ENCODE data around the gene LGALS3BP. TPM values are rescaled to one million over a fixed set of nuclear protein-coding genes. Genes with fewer than 3 reads are reported as not detected.

Gene LGALS3BP
- total and polyA plus RNA-seq, 2 experiments from 2014 or later, result 15.1 to 36.5 TPM

GRCh38 chr17:78993241-78993956 is 13.7 kb upstream of the LGALS3BP start:
- DNase-seq (ENCODE audit: low spot score) (peak; percentile 90), ATAC-seq (peak; percentile 96)
- Histone ChIP-seq H3K4me2 (no peak overlapping the region), H4K20me1 (replicated peaks; ENCODE audit: insufficient read depth) (peaks cover 3% of the 10 kb centered on the region; the same call in 1 of the 2 replicates), H3K4me1 (ENCODE audit: insufficient read depth) (no peaks in the 10 kb centered on the region), H3F3A (replicated peaks; ENCODE audit: low read depth) (no peaks in the 10 kb centered on the region), H3K9me2 (ENCODE audit: insufficient read depth) (no peaks in the 10 kb centered on the region), H3K27me3 (ENCODE audit: insufficient read depth) (no peaks in the 10 kb centered on the region), H2AFZ (no peak overlapping the region), H3K4me3 (no peak overlapping the region), H3K36me3 (ENCODE audit: insufficient read depth) (0 out of 2 replicates have a peak, but pooled peaks cover 3% of the 10 kb centered on the region), H3K79me2 (replicated peaks; ENCODE audit: insufficient read depth) (no peaks in the 10 kb centered on the region), H3K27ac (ENCODE audit: low read depth) (no peak overlapping the region)
- no peak overlapping the region for H3K27ac Mint-ChIP-seq
- TF ChIP-seq CTCF (conservative IDR thresholded peaks at IDR 0.05; ENCODE audit: low read depth in 2 of 2), result peak; percentile 84 to 85
- TF ChIP-seq ZNF114 (CRISPR knock-in tag; IDR thresholded peaks at IDR 0.05), result no peak
- H3K36me3 Mint-ChIP-seq (ENCODE audit: low read depth), result peaks cover 41% of the 10 kb centered on the region
- peaks cover 17% of the 10 kb centered on the region for H3K27me3 Mint-ChIP-seq (ENCODE audit: insufficient read depth, low read depth, poor library complexity)
- H3K9me3 Mint-ChIP-seq, result no peaks in the 10 kb centered on the region
- no peak overlapping the region; the same call in 2 of the 3 replicates for H3K4me3 Mint-ChIP-seq
- H3K4me1 Mint-ChIP-seq, result no peaks in the 10 kb centered on the region

DNA sequence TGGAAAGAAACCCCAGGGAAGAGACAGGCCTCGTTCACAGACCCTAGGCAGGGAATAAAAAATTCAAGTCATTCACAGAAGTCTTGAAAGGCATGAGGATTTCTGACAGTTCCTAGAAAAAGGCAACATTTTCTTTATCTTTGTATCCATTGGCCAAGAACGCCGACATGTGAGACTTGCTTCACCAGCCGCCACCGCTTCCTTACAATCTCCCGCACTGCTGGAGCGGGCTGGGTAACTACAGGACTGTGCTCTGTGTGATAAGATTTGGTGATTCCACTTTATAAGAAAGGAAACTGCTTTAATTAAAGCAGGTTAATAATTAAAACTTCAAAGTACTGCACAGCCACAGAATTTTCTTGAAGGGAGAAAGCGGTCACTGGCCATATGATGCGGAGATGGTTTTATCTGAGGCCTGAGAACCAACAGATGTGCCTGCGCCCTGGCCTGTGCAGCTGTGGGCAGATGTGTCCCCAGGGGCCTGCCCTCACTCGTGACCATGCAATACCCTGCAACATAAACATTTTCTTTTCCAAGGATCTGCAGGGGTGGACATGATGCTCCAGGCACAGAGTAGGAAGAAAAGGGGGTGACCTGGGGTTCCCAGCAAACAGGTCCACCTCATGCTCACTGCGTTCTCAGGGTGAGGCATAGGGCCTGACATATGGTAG is 13.0 kb upstream of the LGALS3BP start:
- no peaks in the 10 kb centered on the region for H3K79me2 ChIP-seq (replicated peaks; ENCODE audit: insufficient read depth)
- no peak overlapping the region for H3K4me3 ChIP-seq
- H3K36me3 ChIP-seq (ENCODE audit: insufficient read depth), result 0 out of 2 replicates have a peak, but pooled peaks cover 3% of the 10 kb centered on the region
- Mint-ChIP-seq H3K36me3 (ENCODE audit: low read depth) (peaks cover 37% of the 10 kb centered on the region), H3K27me3 (ENCODE audit: insufficient read depth, low read depth, poor library complexity) (peaks cover 15% of the 10 kb centered on the region), H3K27ac (no peak overlapping the region), H3K4me3 (no peak overlapping the region; the same call in 2 of the 3 replicates), H3K9me3 (no peaks in the 10 kb centered on the region), H3K4me1 (no peaks in the 10 kb centered on the region)
- H3K27ac ChIP-seq (ENCODE audit: low read depth), result no peak overlapping the region
- H2AFZ ChIP-seq, result no peak overlapping the region
- no peak for TF ChIP-seq STAT1 (IDR thresholded peaks at IDR 0.05; ENCODE audit: unreplicated experiment)
- TF ChIP-seq EZH2 (IDR thresholded peaks at IDR 0.05; ENCODE audit: low read depth, unreplicated experiment), result no peak
- H3K27me3 ChIP-seq (ENCODE audit: insufficient read depth), result no peaks in the 10 kb centered on the region
- DNase-seq (ENCODE audit: low spot score) (no peak), ATAC-seq (no peak)
- no peaks in the 10 kb centered on the region for H3K4me1 ChIP-seq (ENCODE audit: insufficient read depth)
- peaks cover 3% of the 10 kb centered on the region; the same call in 1 of the 2 replicates for H4K20me1 ChIP-seq (replicated peaks; ENCODE audit: insufficient read depth)
- no peaks in the 10 kb centered on the region for H3K9me2 ChIP-seq (ENCODE audit: insufficient read depth)
- H3K4me2 ChIP-seq, result no peak overlapping the region
- H3F3A ChIP-seq (replicated peaks; ENCODE audit: low read depth), result no peaks in the 10 kb centered on the region

DNA sequence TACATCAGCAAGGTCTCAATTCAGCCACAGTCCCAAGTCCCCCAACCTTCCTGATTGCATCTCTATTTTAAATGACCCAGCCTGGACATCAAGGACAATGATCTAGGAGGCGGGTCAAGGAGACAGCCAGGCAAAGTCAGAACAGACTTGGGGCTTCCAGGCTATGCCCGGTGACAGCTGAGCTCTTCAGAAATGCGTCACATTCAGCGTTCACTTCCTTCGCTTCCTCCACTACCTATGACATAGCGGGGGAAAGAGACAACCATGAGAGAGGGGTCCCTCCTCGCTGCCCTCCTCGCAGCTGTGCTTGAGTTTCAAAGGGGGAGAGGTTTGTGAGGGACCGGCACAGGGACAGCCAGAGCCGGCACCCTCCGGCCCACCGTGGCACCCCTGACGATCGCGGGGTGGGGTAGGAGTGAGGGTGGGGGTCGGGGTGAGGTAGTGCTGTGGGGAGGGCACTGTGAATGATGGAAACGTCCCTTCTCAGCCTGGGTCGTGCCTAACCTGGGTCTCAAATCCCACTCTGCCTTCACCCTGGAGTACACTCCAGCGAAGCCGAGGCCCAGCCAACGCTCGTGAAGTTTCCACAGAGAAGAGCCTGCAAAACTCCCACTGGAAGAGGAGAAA is 12.3 kb upstream of the LGALS3BP start:
- H3K27ac Mint-ChIP-seq, result no peak overlapping the region
- Histone ChIP-seq H3K27ac (ENCODE audit: low read depth) (no peak overlapping the region), H3F3A (replicated peaks; ENCODE audit: low read depth) (no peaks in the 10 kb centered on the region), H3K4me2 (no peak overlapping the region), H3K4me1 (ENCODE audit: insufficient read depth) (peaks cover under 1% of the 10 kb centered on the region; the same call in 1 of the 2 replicates), H2AFZ (no peak overlapping the region), H4K20me1 (replicated peaks; ENCODE audit: insufficient read depth) (peaks cover 3% of the 10 kb centered on the region; the same call in 1 of the 2 replicates), H3K27me3 (ENCODE audit: insufficient read depth) (no peaks in the 10 kb centered on the region), H3K9me2 (ENCODE audit: insufficient read depth) (no peaks in the 10 kb centered on the region), H3K79me2 (replicated peaks; ENCODE audit: insufficient read depth) (no peaks in the 10 kb centered on the region), H3K4me3 (no peak overlapping the region), H3K36me3 (ENCODE audit: insufficient read depth) (0 out of 2 replicates have a peak, but pooled peaks cover 3% of the 10 kb centered on the region)
- H3K4me1 Mint-ChIP-seq, result peaks cover under 1% of the 10 kb centered on the region; the same call in 2 of the 3 replicates
- peaks cover 35% of the 10 kb centered on the region for H3K36me3 Mint-ChIP-seq (ENCODE audit: low read depth)
- DNase-seq (ENCODE audit: low spot score) (no peak), ATAC-seq (no peak)
- peaks cover 13% of the 10 kb centered on the region for H3K27me3 Mint-ChIP-seq (ENCODE audit: insufficient read depth, low read depth, poor library complexity)
- H3K9me3 Mint-ChIP-seq, result no peaks in the 10 kb centered on the region
- H3K4me3 Mint-ChIP-seq, result no peak overlapping the region
- TF ChIP-seq ZNF462 (CRISPR knock-in tag; IDR thresholded peaks at IDR 0.05) (no peak), JUNB (IDR thresholded peaks at IDR 0.05; ENCODE audit: unreplicated experiment) (no peak)

All from GM23338 (cell line).